HCT116 (cell line): Measurements from ENCODE around the gene SORCS2. TPM values are rescaled to one million over a fixed set of nuclear protein-coding genes. Genes with fewer than 3 reads are reported as not detected.

Experiments used
- ATAC-seq: fragments of 200-7000 bp; cut with Tn5 transposase; 2 replicates; pipeline ENCODE4 v1.9.1; 2020; ENCODE audit warnings: mild to moderate bottlenecking, moderate library complexity
- BruUV-seq: library from RNA; stranded (reverse); fragments of 400-500 nt; replicated peaks from 2 replicates; lab custom pipeline; 2021; lab: Mats Ljungman, UMichigan
- CTCF ChIA-PET: fragments of 300-600 bp; sonication (Branson Sonifier 250); formaldehyde crosslinking; loops from one replicate; lab custom pipeline; 2021; ENCODE audit warnings: antibody characterized with exemption; lab: Charles Lee
- POLR2A ChIA-PET: fragments of 300-600, 350-600 bp; sonication (Branson Sonifier 250); formaldehyde crosslinking; loops from one replicate; lab custom pipeline; 2021; ENCODE audit warnings: antibody characterized with exemption; lab: Charles Lee
- RAD21 ChIA-PET, 2 experiments: fragments of 300-600 bp; sonication (Branson Sonifier 250); formaldehyde crosslinking; loops; one replicate each; lab custom pipeline; 2023; ENCODE audit warnings: low total read pairs in 2 of 2; ENCODE audit not compliant: uncharacterized antibody in 2 of 2, unreplicated experiment in 2 of 2, low non-redundant PET in 1 of 2; lab: Charles Lee
- DNase-seq: peaks from one replicate; pipeline ENCODE4 v3.0.0-alpha.2; 2010; ENCODE audit warnings: low read depth, low spot score
- H2AFZ ChIP-seq: fragments of 200-600 bp; shearing (Covaris generic), sonication (generic); 2 replicates; pipeline ENCODE4 v1.6.1; 2017; ENCODE audit warnings: low read depth, mixed run types, mixed read lengths, antibody characterized with exemption, low read length; ENCODE audit not compliant: poor library complexity, severe bottlenecking
- H3K27ac ChIP-seq: 2 replicates; pipeline ENCODE4 v1.5.1; 2012; ENCODE audit warnings: low read depth, low read length
- H3K27me3 ChIP-seq: fragments of 200-600 bp; sonication (generic); 2 replicates; pipeline ENCODE4 v1.6.1; 2016; ENCODE audit warnings: mixed run types, low read length, mixed read lengths; ENCODE audit not compliant: insufficient read depth
- H3K36me3 ChIP-seq, 2 experiments: fragments of 200-500 bp in 1 of 2; fragments of 200-600 bp in 1 of 2; sonication (Bioruptor generic) in 1 of 2; sonication (generic) in 1 of 2; 2 replicates each; pipeline versions ENCODE4 v1.5.1 to v1.6.1; 2014 to 2016; ENCODE audit warnings: low read length in 2 of 2, inconsistent platforms in 1 of 2, mixed read lengths in 1 of 2, mixed run types in 1 of 2; ENCODE audit not compliant: insufficient read depth in 2 of 2, control insufficient read depth in 1 of 2
- H3K4me1 ChIP-seq, 2 experiments: fragments of 200-600 bp in 1 of 2; sonication (generic) in 1 of 2; 2 replicates each; pipeline versions ENCODE4 v1.5.1 to v1.6.1; 2012 to 2017; ENCODE audit warnings: low read length in 2 of 2, inconsistent platforms in 1 of 2, mild to moderate bottlenecking in 1 of 2, mixed read lengths in 1 of 2, mixed run types in 1 of 2, moderate library complexity in 1 of 2; ENCODE audit not compliant: insufficient read depth in 2 of 2, control insufficient read depth in 1 of 2
- H3K4me2 ChIP-seq: fragments of 200-600 bp; sonication (generic); 2 replicates; pipeline ENCODE4 v1.6.1; 2017; ENCODE audit warnings: mixed run types, low read length, mixed read lengths
- H3K4me3 ChIP-seq, 2 experiments: fragments of 200-600 bp in 1 of 2; sonication (generic) in 1 of 2; replicated peaks in 1 of 2; 2 replicates each; pipeline ENCODE4 v1.5.1; 2011 to 2016; ENCODE audit warnings: low read length in 2 of 2, control low read depth in 1 of 2, low read depth in 1 of 2, mild to moderate bottlenecking in 1 of 2, mixed read lengths in 1 of 2, mixed run types in 1 of 2
- H3K79me2 ChIP-seq: fragments of 200-600 bp; sonication (generic); 2 replicates; pipeline ENCODE4 v1.6.1; 2017; ENCODE audit warnings: mild to moderate bottlenecking, mixed run types, low read length, moderate library complexity, mixed read lengths; ENCODE audit not compliant: insufficient read depth
- H3K9ac ChIP-seq: fragments of 200-600 bp; sonication (generic); 2 replicates; pipeline ENCODE4 v1.6.1; 2016; ENCODE audit warnings: low read length, mixed read lengths
- H3K9me2 ChIP-seq: fragments of 200-600 bp; sonication (generic), shearing (Covaris generic); 2 replicates; pipeline ENCODE4 v1.6.1; 2017; ENCODE audit warnings: mixed run types, mild to moderate bottlenecking, moderate library complexity; ENCODE audit not compliant: insufficient read depth
- H3K9me3 ChIP-seq, 2 experiments: fragments of 200-500 bp in 1 of 2; fragments of 200-600 bp in 1 of 2; sonication (Bioruptor generic) in 1 of 2; sonication (generic) in 1 of 2; 2 replicates each; pipeline ENCODE4 v1.6.1; 2014 to 2017; ENCODE audit warnings: low read length in 2 of 2, mixed read lengths in 2 of 2, inconsistent platforms in 1 of 2, low read depth in 1 of 2, mild to moderate bottlenecking in 1 of 2, mixed run types in 1 of 2, moderate library complexity in 1 of 2; ENCODE audit not compliant: control insufficient read depth in 1 of 2, insufficient read depth in 1 of 2
- H4K20me1 ChIP-seq: fragments of 200-600 bp; sonication (generic), shearing (Covaris generic); 2 replicates; pipeline ENCODE4 v1.6.1; 2017; ENCODE audit warnings: mixed run types, mild to moderate bottlenecking, moderate library complexity; ENCODE audit not compliant: insufficient read depth
- CBX3 ChIP-seq: IDR thresholded peaks from 2 replicates; pipeline ENCODE4 v1.6.1; 2012; ENCODE audit warnings: low read depth
- CEBPB ChIP-seq: IDR thresholded peaks from 2 replicates; pipeline ENCODE4 v1.6.1; 2012; ENCODE audit warnings: low read depth
- EGR1 ChIP-seq: IDR thresholded peaks from 2 replicates; pipeline ENCODE4 v1.6.1; 2012; ENCODE audit warnings: low read depth
- EZH2 ChIP-seq: fragments of 200-600 bp; sonication (generic); IDR thresholded peaks from 2 replicates; pipeline ENCODE4 v1.6.1; 2017; ENCODE audit warnings: antibody characterized with exemption, mixed run types
- FOSL1 ChIP-seq: IDR thresholded peaks from 2 replicates; pipeline ENCODE4 v1.6.1; 2012; ENCODE audit warnings: low read depth
- POLR2A ChIP-seq: IDR thresholded peaks from 2 replicates; pipeline ENCODE4 v1.7.0; 2011; ENCODE audit warnings: borderline replicate concordance; ENCODE audit not compliant: insufficient read depth, insufficient read length; ENCODE audit errors: extremely low read depth
- POLR2AphosphoS5 ChIP-seq: IDR thresholded peaks from 2 replicates; pipeline ENCODE4 v1.6.1; 2011; ENCODE audit warnings: mild to moderate bottlenecking, low read depth, low read length, moderate library complexity
- RAD21 ChIP-seq: IDR thresholded peaks from 2 replicates; pipeline ENCODE4 v1.6.1; 2012; ENCODE audit warnings: low read depth, mild to moderate bottlenecking
- SIN3A ChIP-seq: IDR thresholded peaks from 2 replicates; pipeline ENCODE4 v1.6.1; 2012; ENCODE audit warnings: low read depth
- SP1 ChIP-seq: IDR thresholded peaks from 2 replicates; pipeline ENCODE4 v1.6.1; 2012; ENCODE audit warnings: low read depth
- SRF ChIP-seq: IDR thresholded peaks from 2 replicates; pipeline ENCODE4 v1.6.1; 2012; ENCODE audit warnings: low read depth
- TCF7L2 ChIP-seq: IDR thresholded peaks from 2 replicates; pipeline ENCODE4 v1.7.0; 2011; ENCODE audit warnings: borderline replicate concordance, inconsistent platforms; ENCODE audit not compliant: insufficient read depth, insufficient read length; ENCODE audit errors: extremely low read depth
- YY1 ChIP-seq: IDR thresholded peaks from 2 replicates; pipeline ENCODE4 v1.6.1; 2011; ENCODE audit warnings: low read length, low read depth, moderate library complexity, mild to moderate bottlenecking; ENCODE audit not compliant: insufficient replicate concordance; ENCODE audit errors: extremely low read depth
- ZFX ChIP-seq: fragments of 450-650 bp; IDR thresholded peaks from 2 replicates; pipeline ENCODE4 v1.6.1; 2017
- ZNF274 ChIP-seq: fragments of 200-500 bp; sonication (Bioruptor generic); IDR thresholded peaks from 2 replicates; pipeline ENCODE4 v1.6.1; 2014; ENCODE audit warnings: mild to moderate bottlenecking, low read depth, low read length, inconsistent platforms
- intact Hi-C: fragments of 100-400 bp; cut with micrococcal nuclease; formaldehyde crosslinking; loops from 2 replicates; pipeline ENCODE4 v1.10.0; 2022
- total RNA-seq: library from RNA; stranded (reverse); gene quantifications from one replicate; pipeline ENCODE4 v1.2.1, GENCODE V29; 2021; ENCODE audit not compliant: unreplicated experiment
- TF ChIP-seq, protein P1 (sequence below): IDR thresholded peaks from 2 replicates; pipeline ENCODE4 v1.6.1; 2012
- TF ChIP-seq, protein P2 (sequence below): IDR thresholded peaks from 2 replicates; pipeline ENCODE4 v1.6.1; 2011; ENCODE audit warnings: mild to moderate bottlenecking, low read length, moderate library complexity; ENCODE audit not compliant: insufficient replicate concordance; ENCODE audit errors: extremely low read depth
- TF ChIP-seq, protein P3 (sequence below): IDR thresholded peaks from 2 replicates; pipeline ENCODE4 v1.6.1; 2012

SORCS2 gene
- total RNA-seq, 1 experiment from 2014 or later = 0.37 TPM

DNA sequence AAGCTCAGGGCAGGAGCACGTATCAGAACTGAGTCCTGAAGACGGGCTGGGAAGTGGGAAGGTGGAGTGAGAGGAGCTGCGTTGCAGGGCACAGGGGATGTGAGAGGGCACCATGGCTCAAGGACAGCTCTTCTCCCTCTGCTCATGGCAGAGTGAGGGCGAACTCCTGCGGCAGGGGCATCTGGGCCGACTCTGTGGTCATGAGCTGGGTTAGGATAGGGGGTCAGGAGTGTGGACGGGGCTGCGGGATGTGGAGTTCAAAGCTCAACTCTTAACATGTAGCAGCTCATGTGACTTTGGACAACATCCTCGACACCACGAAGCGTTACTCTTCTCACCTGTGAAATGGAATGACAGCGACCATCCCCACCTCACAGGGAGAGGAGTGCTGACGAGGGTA lies 19.4 kb upstream of the SORCS2 start:
- no peaks in the 10 kb centered on the region for H3K36me3 ChIP-seq
- H3K9ac ChIP-seq = no peak overlapping the region
- no peaks in the 10 kb centered on the region for H3K27me3 ChIP-seq
- intact Hi-C loops = no loop called here
- RAD21 ChIA-PET = no interaction called here
- no peak overlapping the region for H3K27ac ChIP-seq
- no peaks in the 10 kb centered on the region for H3K9me2 ChIP-seq
- H3K4me2 ChIP-seq = no peak overlapping the region
- DNase-seq = no peak
- TF ChIP-seq CEBPB = no peak
- TF ChIP-seq FOSL1 = no peak
- no peak for TF ChIP-seq EZH2
- TF ChIP-seq, protein P1, sequence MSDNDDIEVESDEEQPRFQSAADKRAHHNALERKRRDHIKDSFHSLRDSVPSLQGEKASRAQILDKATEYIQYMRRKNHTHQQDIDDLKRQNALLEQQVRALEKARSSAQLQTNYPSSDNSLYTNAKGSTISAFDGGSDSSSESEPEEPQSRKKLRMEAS = no peak
- no peak for TF ChIP-seq EGR1
- no peak for TF ChIP-seq POLR2AphosphoS5
- TF ChIP-seq TCF7L2 = no peak
- no peak for TF ChIP-seq SIN3A
- TF ChIP-seq, protein P2, sequence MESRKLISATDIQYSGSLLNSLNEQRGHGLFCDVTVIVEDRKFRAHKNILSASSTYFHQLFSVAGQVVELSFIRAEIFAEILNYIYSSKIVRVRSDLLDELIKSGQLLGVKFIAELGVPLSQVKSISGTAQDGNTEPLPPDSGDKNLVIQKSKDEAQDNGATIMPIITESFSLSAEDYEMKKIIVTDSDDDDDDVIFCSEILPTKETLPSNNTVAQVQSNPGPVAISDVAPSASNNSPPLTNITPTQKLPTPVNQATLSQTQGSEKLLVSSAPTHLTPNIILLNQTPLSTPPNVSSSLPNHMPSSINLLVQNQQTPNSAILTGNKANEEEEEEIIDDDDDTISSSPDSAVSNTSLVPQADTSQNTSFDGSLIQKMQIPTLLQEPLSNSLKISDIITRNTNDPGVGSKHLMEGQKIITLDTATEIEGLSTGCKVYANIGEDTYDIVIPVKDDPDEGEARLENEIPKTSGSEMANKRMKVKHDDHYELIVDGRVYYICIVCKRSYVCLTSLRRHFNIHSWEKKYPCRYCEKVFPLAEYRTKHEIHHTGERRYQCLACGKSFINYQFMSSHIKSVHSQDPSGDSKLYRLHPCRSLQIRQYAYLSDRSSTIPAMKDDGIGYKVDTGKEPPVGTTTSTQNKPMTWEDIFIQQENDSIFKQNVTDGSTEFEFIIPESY = no peak
- TF ChIP-seq ZFX = no peak
- TF ChIP-seq, protein P3, sequence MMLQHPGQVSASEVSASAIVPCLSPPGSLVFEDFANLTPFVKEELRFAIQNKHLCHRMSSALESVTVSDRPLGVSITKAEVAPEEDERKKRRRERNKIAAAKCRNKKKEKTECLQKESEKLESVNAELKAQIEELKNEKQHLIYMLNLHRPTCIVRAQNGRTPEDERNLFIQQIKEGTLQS = no peak
- TF ChIP-seq POLR2A = no peak
- no peak for TF ChIP-seq RAD21
- no peak for TF ChIP-seq SRF
- no peak for TF ChIP-seq YY1
- no peak for TF ChIP-seq CBX3
- no peak for TF ChIP-seq SP1
- no peak for TF ChIP-seq ZNF274
- no peaks in the 10 kb centered on the region for H3K9me3 ChIP-seq
- H2AFZ ChIP-seq = no peak overlapping the region
- CTCF ChIA-PET = no interaction called here
- H4K20me1 ChIP-seq = no peaks in the 10 kb centered on the region
- H3K79me2 ChIP-seq = no peaks in the 10 kb centered on the region
- no TSS peak for BruUV-seq
- H3K4me1 ChIP-seq = no peaks in the 10 kb centered on the region
- ATAC-seq = no peak
- H3K4me3 ChIP-seq = no peak overlapping the region
- POLR2A ChIA-PET = no interaction called here
